Measurements from ENCODE around the gene JARID2.
"Not testable (repeated sequence)": the region's sequence is repeated elsewhere in the genome, so short reads cannot be mapped to it uniquely, and the experiment has no call there.

JARID2 gene

DNA sequence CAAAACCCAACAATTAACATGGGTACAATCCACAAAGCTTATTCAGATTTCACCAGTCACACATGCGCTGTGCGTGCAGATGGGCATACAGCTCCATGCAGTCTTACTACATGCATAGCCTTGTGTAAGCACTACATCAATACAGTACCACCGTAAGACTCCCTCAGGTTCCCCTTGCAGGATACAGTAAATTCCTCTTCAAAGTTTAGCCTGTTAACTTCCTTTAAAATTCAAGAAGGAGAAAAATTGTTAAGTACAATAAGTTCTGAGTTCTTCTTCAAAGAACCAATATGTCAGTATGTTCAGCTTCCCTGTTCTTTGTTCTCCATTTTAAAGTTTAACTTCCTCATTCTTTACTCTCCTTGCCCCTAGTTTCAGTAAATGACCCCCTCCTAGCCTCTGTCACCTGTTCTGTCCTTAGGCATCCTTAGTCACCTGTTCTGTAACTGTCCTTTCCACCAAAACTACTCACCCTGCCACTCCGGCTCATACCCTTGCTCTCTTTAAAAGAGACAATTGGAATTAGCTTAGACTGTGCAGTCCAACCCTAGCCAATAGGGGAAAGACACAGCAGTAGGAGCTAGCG is 297.6 kb downstream of the JARID2 start:
- peaks cover 0 to 11% (median 2%) of the 10 kb centered on the region in 4 experiments for H3K36me3 ChIP-seq (ENCODE audit: control insufficient read depth in 4 of 4, insufficient read depth in 4 of 4, low read length in 3 of 4)
- H3K4me1 ChIP-seq (ENCODE audit: control extremely low read depth in 1 of 4, control insufficient read depth in 4 of 4, insufficient read depth in 4 of 4, low read length in 3 of 4); H3K4me3 ChIP-seq (ENCODE audit: control insufficient read depth in 1 of 7, extremely low read depth in 1 of 7, insufficient read depth in 4 of 7, low read depth in 2 of 7, low read length in 6 of 7); POLR2A ChIA-PET; H3K27me3 ChIP-seq (replicated peaks in 2 of 5; ENCODE audit: control insufficient read depth in 4 of 5, insufficient read depth in 5 of 5, low read length in 4 of 5); H3K27ac ChIP-seq (ENCODE audit: insufficient read depth in 1 of 2, low read depth in 1 of 2, low read length in 2 of 2, poor library complexity in 1 of 2, severe bottlenecking in 2 of 2): not testable (repeated sequence)
- DNase-seq = peak in 1 of 3 donors; percentile 42
- CTCF ChIA-PET = interaction anchor here (0.6 kb wide), 1 partner anchor 1873 kb away, joined by 3 read pairs; no protein-coding TSS in a partner anchor
- peaks cover 0 to 14% (median 7%) of the 10 kb centered on the region in 5 experiments for H3K9me3 ChIP-seq (ENCODE audit: control extremely low read depth in 1 of 5, control insufficient read depth in 4 of 5, insufficient read depth in 2 of 5, low read depth in 1 of 5, low read length in 4 of 5)
- whole genome bisulfite sequencing (ENCODE audit: insufficient coverage) = 100% methylated on average over 4 of the region's 5 CpGs

DNA sequence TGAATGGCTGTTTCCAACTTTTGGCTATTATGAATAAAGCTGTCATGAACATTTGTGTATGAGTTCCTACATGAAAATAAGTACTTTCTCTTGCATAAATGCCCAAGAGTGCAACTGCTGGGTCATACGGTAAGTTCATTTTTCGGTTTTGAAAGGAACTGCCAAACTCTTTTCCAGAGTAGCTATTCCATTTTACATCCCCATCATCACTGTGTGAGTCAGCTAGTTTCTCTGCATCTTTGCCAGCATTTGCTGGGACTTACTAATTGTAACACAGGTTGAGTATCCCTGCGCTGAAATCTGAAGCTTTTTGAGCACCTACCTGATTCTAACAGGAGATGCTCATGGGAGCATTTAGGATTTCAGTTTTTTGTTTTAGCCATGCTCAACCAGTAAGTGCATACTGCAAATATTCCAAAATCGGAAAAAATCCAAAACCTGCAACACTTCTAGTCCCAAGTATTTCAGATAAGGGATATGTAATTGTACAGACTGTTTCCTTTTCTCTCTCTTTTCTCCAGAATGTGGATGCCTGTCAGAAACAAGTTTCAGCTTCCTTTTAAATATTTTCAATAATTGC is 298.5 kb downstream of the JARID2 start:
- Histone ChIP-seq H3K27ac (ENCODE audit: insufficient read depth in 1 of 2, low read depth in 1 of 2, low read length in 2 of 2, poor library complexity in 1 of 2, severe bottlenecking in 2 of 2) (no peak overlapping the region), H3K27me3 (replicated peaks in 2 of 5; ENCODE audit: control insufficient read depth in 4 of 5, insufficient read depth in 5 of 5, low read length in 4 of 5) (no peaks in the 10 kb centered on the region), H3K36me3 (ENCODE audit: control insufficient read depth in 4 of 4, insufficient read depth in 4 of 4, low read length in 3 of 4) (peaks cover 0 to 3% (median 1%) of the 10 kb centered on the region in 4 experiments), H3K4me1 (ENCODE audit: control extremely low read depth in 1 of 4, control insufficient read depth in 4 of 4, insufficient read depth in 4 of 4, low read length in 3 of 4) (peaks cover 0 to 4% (median 0%) of the 10 kb centered on the region in 4 experiments), H3K4me3 (ENCODE audit: control insufficient read depth in 1 of 7, extremely low read depth in 1 of 7, insufficient read depth in 4 of 7, low read depth in 2 of 7, low read length in 6 of 7) (no peak overlapping the region), H3K9me3 (ENCODE audit: control extremely low read depth in 1 of 5, control insufficient read depth in 4 of 5, insufficient read depth in 2 of 5, low read depth in 1 of 5, low read length in 4 of 5) (peaks cover 0 to 14% (median 7%) of the 10 kb centered on the region in 5 experiments)
- ChIA-PET POLR2A (no interaction called here), CTCF (no interaction called here)
- DNase-seq = no peak
- 96% methylated on average over 4 of the region's 4 CpGs for WGBS (ENCODE audit: insufficient coverage)

DNA sequence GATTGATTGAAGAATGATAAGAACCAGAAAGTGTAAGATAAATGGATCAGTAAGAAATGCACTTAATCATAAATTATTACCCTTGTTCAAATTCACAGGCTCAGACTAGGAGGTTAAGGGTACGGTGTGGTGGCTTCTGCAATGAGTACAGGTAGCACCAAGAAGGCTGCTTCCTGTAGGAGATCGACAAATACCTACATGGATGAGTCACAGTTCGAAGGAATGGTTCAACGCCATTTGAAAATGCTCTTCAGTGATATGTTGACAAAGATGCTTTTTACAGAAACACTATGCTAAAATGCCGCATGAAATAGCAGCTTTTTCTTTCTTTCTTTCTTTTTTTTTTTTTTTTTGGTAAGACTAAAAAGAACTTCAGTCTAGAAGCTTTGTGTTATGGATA is 300.7 kb downstream of the JARID2 start:
- 92% methylated on average over 2 of the region's 5 CpGs for WGBS (ENCODE audit: insufficient coverage)
- Histone ChIP-seq H3K36me3 (ENCODE audit: control insufficient read depth in 4 of 4, insufficient read depth in 4 of 4, low read length in 3 of 4) (peaks cover 0 to 3% (median 2%) of the 10 kb centered on the region in 4 experiments), H3K9me3 (ENCODE audit: control extremely low read depth in 1 of 5, control insufficient read depth in 4 of 5, insufficient read depth in 2 of 5, low read depth in 1 of 5, low read length in 4 of 5) (peaks cover 0 to 14% (median 7%) of the 10 kb centered on the region in 5 experiments), H3K27me3 (replicated peaks in 2 of 5; ENCODE audit: control insufficient read depth in 4 of 5, insufficient read depth in 5 of 5, low read length in 4 of 5) (no peaks in the 10 kb centered on the region), H3K4me1 (ENCODE audit: control extremely low read depth in 1 of 4, control insufficient read depth in 4 of 4, insufficient read depth in 4 of 4, low read length in 3 of 4) (peaks cover 2 to 13% (median 10%) of the 10 kb centered on the region in 4 experiments), H3K4me3 (ENCODE audit: control insufficient read depth in 1 of 7, extremely low read depth in 1 of 7, insufficient read depth in 4 of 7, low read depth in 2 of 7, low read length in 6 of 7) (no peak overlapping the region), H3K27ac (ENCODE audit: insufficient read depth in 1 of 2, low read depth in 1 of 2, low read length in 2 of 2, poor library complexity in 1 of 2, severe bottlenecking in 2 of 2) (no peak overlapping the region)
- POLR2A ChIA-PET = no interaction called here
- CTCF ChIA-PET = no interaction called here
- no peak for DNase-seq

DNA sequence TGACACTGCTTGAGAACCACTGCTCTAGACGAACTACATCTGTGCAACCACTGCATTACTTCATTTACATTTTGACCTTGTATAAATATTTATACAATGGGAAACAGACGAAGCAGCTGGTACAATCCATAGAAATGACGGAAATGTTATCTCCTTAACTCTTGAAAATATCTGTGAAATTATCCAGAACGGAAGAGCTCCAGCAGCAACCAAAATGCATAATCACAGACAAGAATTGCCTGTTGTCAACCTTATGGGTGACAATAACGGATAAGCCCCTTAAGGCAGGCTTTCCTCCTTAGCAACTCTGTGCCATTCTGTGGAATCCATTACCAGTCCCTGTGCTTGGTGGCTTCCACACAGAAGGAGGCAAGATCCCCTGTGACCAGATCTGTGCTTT is 301.5 kb downstream of the JARID2 start:
- CTCF ChIA-PET = no interaction called here
- POLR2A ChIA-PET = no interaction called here

DNA sequence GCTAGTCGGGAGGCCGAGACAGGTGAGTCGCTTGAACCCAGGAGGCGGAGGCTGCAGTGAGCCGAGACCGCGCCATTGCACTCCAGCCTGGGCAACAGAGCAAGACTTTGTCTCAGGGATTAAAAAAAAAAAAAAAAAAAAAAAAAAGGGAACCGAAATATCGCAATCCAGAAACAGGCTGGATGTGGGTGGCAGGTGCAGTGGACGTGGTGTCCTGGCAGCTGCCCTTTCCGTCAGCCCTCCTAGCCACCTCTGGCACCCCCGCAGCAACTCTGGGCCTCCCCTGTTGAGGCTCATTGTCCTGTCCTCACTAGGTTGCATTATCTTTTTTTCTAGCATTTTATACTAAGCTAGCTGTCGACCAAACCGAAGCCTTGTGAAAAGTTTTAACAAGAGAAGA is 303.5 kb downstream of the JARID2 start:
- Histone ChIP-seq H3K36me3 (ENCODE audit: control insufficient read depth in 4 of 4, insufficient read depth in 4 of 4, low read length in 3 of 4) (peaks cover 0 to 7% (median 3%) of the 10 kb centered on the region in 4 experiments), H3K4me3 (ENCODE audit: control insufficient read depth in 1 of 7, extremely low read depth in 1 of 7, insufficient read depth in 4 of 7, low read depth in 2 of 7, low read length in 6 of 7) (no peak overlapping the region), H3K4me1 (ENCODE audit: control extremely low read depth in 1 of 4, control insufficient read depth in 4 of 4, insufficient read depth in 4 of 4, low read length in 3 of 4) (peaks cover 5 to 21% (median 14%) of the 10 kb centered on the region in 4 experiments), H3K9me3 (ENCODE audit: control extremely low read depth in 1 of 5, control insufficient read depth in 4 of 5, insufficient read depth in 2 of 5, low read depth in 1 of 5, low read length in 4 of 5) (peaks cover 0 to 3% (median 0%) of the 10 kb centered on the region in 5 experiments), H3K27ac (ENCODE audit: insufficient read depth in 1 of 2, low read depth in 1 of 2, low read length in 2 of 2, poor library complexity in 1 of 2, severe bottlenecking in 2 of 2) (no peak overlapping the region), H3K27me3 (replicated peaks in 2 of 5; ENCODE audit: control insufficient read depth in 4 of 5, insufficient read depth in 5 of 5, low read length in 4 of 5) (no peaks in the 10 kb centered on the region)
- DNase-seq = peak in 2 of 3 donors; percentile 23 to 35
- WGBS (ENCODE audit: insufficient coverage) = 95% methylated on average over 13 of the region's 14 CpGs
- ChIA-PET POLR2A (no interaction called here), CTCF (interaction anchor here (1.3 to 1.4 kb wide), 3 partner anchors 11 to 59 kb away, joined by 3 to 4 read pairs (median 3); no protein-coding TSS in a partner anchor)

More for the DNA sequence above, 301.5 kb downstream of the JARID2 start:
- DNase-seq = no peak
- WGBS (ENCODE audit: insufficient coverage) = 95% methylated on average over 5 of the region's 5 CpGs
- Histone ChIP-seq H3K27ac (ENCODE audit: insufficient read depth in 1 of 2, low read depth in 1 of 2, low read length in 2 of 2, poor library complexity in 1 of 2, severe bottlenecking in 2 of 2) (no peak overlapping the region), H3K9me3 (ENCODE audit: control extremely low read depth in 1 of 5, control insufficient read depth in 4 of 5, insufficient read depth in 2 of 5, low read depth in 1 of 5, low read length in 4 of 5) (peaks cover 0 to 14% (median 7%) of the 10 kb centered on the region in 5 experiments), H3K4me1 (ENCODE audit: control extremely low read depth in 1 of 4, control insufficient read depth in 4 of 4, insufficient read depth in 4 of 4, low read length in 3 of 4) (peaks cover 5 to 21% (median 16%) of the 10 kb centered on the region in 4 experiments), H3K36me3 (ENCODE audit: control insufficient read depth in 4 of 4, insufficient read depth in 4 of 4, low read length in 3 of 4) (peaks cover 0 to 7% (median 3%) of the 10 kb centered on the region in 4 experiments), H3K4me3 (ENCODE audit: control insufficient read depth in 1 of 7, extremely low read depth in 1 of 7, insufficient read depth in 4 of 7, low read depth in 2 of 7, low read length in 6 of 7) (no peak overlapping the region), H3K27me3 (replicated peaks in 2 of 5; ENCODE audit: control insufficient read depth in 4 of 5, insufficient read depth in 5 of 5, low read length in 4 of 5) (no peaks in the 10 kb centered on the region)

DNA sequence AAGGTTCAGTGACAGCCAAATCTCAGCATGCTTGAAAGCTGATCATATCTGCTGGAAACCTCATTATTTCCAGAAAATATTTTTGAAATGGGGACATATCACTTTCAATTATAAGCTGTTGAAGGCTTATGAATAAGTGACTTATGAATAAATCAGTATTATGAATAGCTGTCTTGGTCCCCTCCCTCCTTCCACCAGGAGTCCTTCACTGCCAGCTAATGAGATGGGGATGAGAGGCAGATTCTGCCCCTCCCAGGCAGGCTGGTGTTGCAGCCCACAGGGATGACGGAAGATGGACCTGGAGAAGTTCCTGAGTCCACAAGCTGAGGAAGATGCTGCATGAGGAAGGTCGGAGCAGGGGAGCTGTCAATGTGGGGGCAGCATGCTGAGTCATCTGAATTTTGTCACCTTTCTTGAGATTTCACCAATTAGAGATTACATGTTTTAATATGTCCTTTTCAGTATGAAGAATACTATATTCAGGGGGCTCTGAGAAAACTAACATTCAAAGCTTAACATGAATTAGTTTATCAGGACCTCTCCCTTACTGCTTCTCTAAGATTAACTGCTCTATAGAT is 304.8 kb downstream of the JARID2 start:
- Histone ChIP-seq H3K27ac (ENCODE audit: insufficient read depth in 1 of 2, low read depth in 1 of 2, low read length in 2 of 2, poor library complexity in 1 of 2, severe bottlenecking in 2 of 2) (no peak overlapping the region), H3K4me1 (ENCODE audit: control extremely low read depth in 1 of 4, control insufficient read depth in 4 of 4, insufficient read depth in 4 of 4, low read length in 3 of 4) (peaks cover 5 to 27% (median 16%) of the 10 kb centered on the region in 4 experiments), H3K36me3 (ENCODE audit: control insufficient read depth in 4 of 4, insufficient read depth in 4 of 4, low read length in 3 of 4) (peaks cover 0 to 7% (median 3%) of the 10 kb centered on the region in 4 experiments), H3K27me3 (replicated peaks in 2 of 5; ENCODE audit: control insufficient read depth in 4 of 5, insufficient read depth in 5 of 5, low read length in 4 of 5) (no peaks in the 10 kb centered on the region), H3K4me3 (ENCODE audit: control insufficient read depth in 1 of 7, extremely low read depth in 1 of 7, insufficient read depth in 4 of 7, low read depth in 2 of 7, low read length in 6 of 7) (no peak overlapping the region), H3K9me3 (ENCODE audit: control extremely low read depth in 1 of 5, control insufficient read depth in 4 of 5, insufficient read depth in 2 of 5, low read depth in 1 of 5, low read length in 4 of 5) (no peaks in the 10 kb centered on the region)
- DNase-seq = peak in 1 of 3 donors; percentile 22
- POLR2A ChIA-PET = no interaction called here
- CTCF ChIA-PET = interaction anchor here (0.8 to 1.8 kb wide), 5 partner anchors 12 to 76 kb away, joined by 3 to 5 read pairs (median 3); no protein-coding TSS in a partner anchor
- WGBS (ENCODE audit: insufficient coverage) = 60% methylated on average over 1 of the region's 2 CpGs

DNA sequence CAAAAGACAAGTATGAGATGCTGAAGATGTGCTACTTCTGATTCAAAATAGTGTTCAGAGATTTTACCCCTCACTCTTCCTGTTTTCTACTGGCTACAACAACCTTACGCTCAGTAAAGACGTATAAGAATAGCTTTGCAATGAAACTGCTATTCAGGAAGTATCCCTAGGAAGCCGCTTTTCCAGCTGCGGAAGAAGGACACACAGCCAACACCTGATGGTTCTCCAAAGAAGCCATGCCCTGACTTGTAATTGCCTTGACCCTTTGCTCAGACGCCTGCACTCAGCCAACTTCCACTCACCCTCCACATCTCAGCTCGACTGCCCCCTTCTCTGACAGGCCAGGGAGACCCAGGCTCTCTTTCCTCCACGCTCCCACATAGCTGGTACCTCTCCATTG is 305.4 kb downstream of the JARID2 start:
- WGBS (ENCODE audit: insufficient coverage) = 66% methylated on average over 7 of the region's 7 CpGs
- no peak for DNase-seq
- POLR2A ChIA-PET = no interaction called here

More for the DNA sequence above, 305.4 kb downstream of the JARID2 start:
- no peaks in the 10 kb centered on the region for H3K27me3 ChIP-seq (replicated peaks in 2 of 5; ENCODE audit: control insufficient read depth in 4 of 5, insufficient read depth in 5 of 5, low read length in 4 of 5)
- no peaks in the 10 kb centered on the region for H3K9me3 ChIP-seq (ENCODE audit: control extremely low read depth in 1 of 5, control insufficient read depth in 4 of 5, insufficient read depth in 2 of 5, low read depth in 1 of 5, low read length in 4 of 5)
- H3K4me1 ChIP-seq (ENCODE audit: control extremely low read depth in 1 of 4, control insufficient read depth in 4 of 4, insufficient read depth in 4 of 4, low read length in 3 of 4) = peaks cover 5 to 31% (median 20%) of the 10 kb centered on the region in 4 experiments
- H3K36me3 ChIP-seq (ENCODE audit: control insufficient read depth in 4 of 4, insufficient read depth in 4 of 4, low read length in 3 of 4) = peaks cover 0 to 7% (median 3%) of the 10 kb centered on the region in 4 experiments
- CTCF ChIA-PET = interaction anchor here (0.8 to 1.8 kb wide), 4 partner anchors 30 to 75 kb away, joined by 3 to 5 read pairs (median 3); no protein-coding TSS in a partner anchor
- no peak overlapping the region for H3K27ac ChIP-seq (ENCODE audit: insufficient read depth in 1 of 2, low read depth in 1 of 2, low read length in 2 of 2, poor library complexity in 1 of 2, severe bottlenecking in 2 of 2)
- peak overlapping the region in 3 of 7 experiments; percentile 1 to 46 (median 1) for H3K4me3 ChIP-seq (ENCODE audit: control insufficient read depth in 1 of 7, extremely low read depth in 1 of 7, insufficient read depth in 4 of 7, low read depth in 2 of 7, low read length in 6 of 7)

Measured in common myeloid progenitor, CD34-positive (primary cell).